ENCODE data around the gene AFF2.

AFF2 gene

GRCh38 chrX:148500423-148501385 is at the start of gene AFF2:
AFF2 (plus strand) TSS chrX:148500617; CDS start chrX:148501098, 481 bp downstream.
- DNase-seq (ENCODE audit: low read depth), result no peak

GRCh38 chrX:148457279-148457678 is 43.1 kb upstream of the AFF2 start:
- DNase-seq (ENCODE audit: low read depth), result no peak

GRCh38 chrX:148459343-148459742 is 41.1 kb upstream of the AFF2 start:
- no peak for DNase-seq (ENCODE audit: low read depth)

GRCh38 chrX:148466292-148466691 is 34.1 kb upstream of the AFF2 start:
- no peak for DNase-seq (ENCODE audit: low read depth)

GRCh38 chrX:148470324-148470723 is 30.1 kb upstream of the AFF2 start:
- DNase-seq (ENCODE audit: low read depth), result no peak

- DNase-seq (ENCODE audit: low read depth), result no peak
These were observed 26.4 kb upstream of the AFF2 start for GRCh38 chrX:148474030-148474429.

GRCh38 chrX:148492057-148492456 is 8.4 kb upstream of the AFF2 start:
- DNase-seq (ENCODE audit: low read depth), result no peak

- no peak for DNase-seq (ENCODE audit: low read depth)
These were observed 5.2 kb upstream of the AFF2 start for GRCh38 chrX:148495176-148495575.

- no peak for DNase-seq (ENCODE audit: low read depth)
These were observed 2.4 kb upstream of the AFF2 start for GRCh38 chrX:148498067-148498466.

- DNase-seq (ENCODE audit: low read depth), result no peak
These were observed 587 bp upstream of the AFF2 start for GRCh38 chrX:148499638-148500422.

- no peak for DNase-seq (ENCODE audit: low read depth)
These were observed 1.1 kb downstream of the AFF2 start for GRCh38 chrX:148501386-148502066.

- no peak for DNase-seq (ENCODE audit: low read depth)
These were observed 4.1 kb downstream of the AFF2 start for GRCh38 chrX:148504506-148504905.

GRCh38 chrX:148507418-148507817 is 7.0 kb downstream of the AFF2 start:
- DNase-seq (ENCODE audit: low read depth), result no peak

GRCh38 chrX:148512453-148512852 is 12.0 kb downstream of the AFF2 start:
- no peak for DNase-seq (ENCODE audit: low read depth)

GRCh38 chrX:148513661-148514060 is 13.2 kb downstream of the AFF2 start:
- DNase-seq (ENCODE audit: low read depth), result no peak

- no peak for DNase-seq (ENCODE audit: low read depth)
These were observed 16.8 kb downstream of the AFF2 start for GRCh38 chrX:148517176-148517575.

GRCh38 chrX:148522006-148522405 is 21.6 kb downstream of the AFF2 start:
- no peak for DNase-seq (ENCODE audit: low read depth)

GRCh38 chrX:148523303-148524080 is 23.1 kb downstream of the AFF2 start:
- no peak for DNase-seq (ENCODE audit: low read depth)

GRCh38 chrX:148530464-148531077 is 30.2 kb downstream of the AFF2 start:
- DNase-seq (ENCODE audit: low read depth), result no peak

GRCh38 chrX:148534291-148534690 is 33.9 kb downstream of the AFF2 start:
- no peak for DNase-seq (ENCODE audit: low read depth)

- DNase-seq (ENCODE audit: low read depth), result no peak
These were observed 35.2 kb downstream of the AFF2 start for GRCh38 chrX:148535639-148536038.
